WTC11 (cell line): ENCODE results near the gene RIMBP2. TPM values are rescaled to one million over a fixed set of nuclear protein-coding genes. Genes with fewer than 3 reads are reported as not detected.

Source experiments
- ATAC-seq: fragments of 200-7000 bp; cut with Tn5 transposase; 2 replicates; pipeline ENCODE4 v1.10.0; 2021; ENCODE audit warnings: mild to moderate bottlenecking, moderate library complexity
- CTCF ChIA-PET: fragments of 300-600 bp; sonication (Branson Sonifier 250); formaldehyde crosslinking; loops from one replicate; lab custom pipeline; 2021; ENCODE audit warnings: antibody characterized with exemption; lab: Charles Lee
- POLR2A ChIA-PET: fragments of 350-600 bp; sonication (Branson Sonifier 250); formaldehyde crosslinking; loops from one replicate; lab custom pipeline; 2021; ENCODE audit warnings: antibody characterized with exemption; lab: Charles Lee
- DNase-seq: peaks from one replicate; pipeline ENCODE4 v3.0.0; 2021; ENCODE audit warnings: low spot score
- H3K27ac Mint-ChIP-seq: 2 replicates; pipeline ENCODE4 v1.8.0; 2021; ENCODE audit warnings: mixed read lengths
- H3K27me3 Mint-ChIP-seq: 2 replicates; pipeline ENCODE4 v1.8.0; 2021; ENCODE audit warnings: low read depth, mild to moderate bottlenecking, moderate library complexity, mixed read lengths
- H3K36me3 Mint-ChIP-seq: 2 replicates; pipeline ENCODE4 v1.8.0; 2021; ENCODE audit warnings: mixed read lengths
- H3K4me1 Mint-ChIP-seq: 2 replicates; pipeline ENCODE4 v1.8.0; 2022; ENCODE audit warnings: mixed read lengths
- H3K4me3 Mint-ChIP-seq: 2 replicates; pipeline ENCODE4 v1.8.0; 2021; ENCODE audit warnings: mild to moderate bottlenecking, moderate library complexity, mixed read lengths
- H3K9me3 Mint-ChIP-seq: 2 replicates; pipeline ENCODE4 v1.8.0; 2021; ENCODE audit warnings: mixed read lengths
- CREB1 ChIP-seq: sonication (generic); formaldehyde crosslinking; IDR thresholded peaks from 2 replicates; pipeline ENCODE4 v1.8.0; 2023; ENCODE audit warnings: mild to moderate bottlenecking, missing genetic modification reagents
- E2F5 ChIP-seq: sonication (generic); formaldehyde crosslinking; IDR thresholded peaks from 2 replicates; pipeline ENCODE4 v1.8.1; 2022; ENCODE audit warnings: mild to moderate bottlenecking, moderate library complexity, missing genetic modification reagents
- ERG ChIP-seq: fragments of 250-450 bp; sonication (Bioruptor Pico); IDR thresholded peaks from 2 replicates; pipeline ENCODE4 v1.8.0; 2021; ENCODE audit warnings: mild to moderate bottlenecking
- ESRRA ChIP-seq: sonication (generic); formaldehyde crosslinking; IDR thresholded peaks from 2 replicates; pipeline ENCODE4 v1.8.1; 2022; ENCODE audit warnings: mild to moderate bottlenecking, missing genetic modification reagents, borderline replicate concordance
- HMGA2 ChIP-seq: fragments of 250-450 bp; sonication (Bioruptor Pico); IDR thresholded peaks from 2 replicates; pipeline ENCODE4 v1.4.0; 2021; ENCODE audit warnings: mild to moderate bottlenecking, moderate library complexity
- HMGXB4 ChIP-seq: sonication (generic); formaldehyde crosslinking; IDR thresholded peaks from 2 replicates; pipeline ENCODE4 v1.8.1; 2023; ENCODE audit warnings: mild to moderate bottlenecking, moderate library complexity, missing genetic modification reagents
- KAT7 ChIP-seq: sonication (generic); formaldehyde crosslinking; IDR thresholded peaks from 2 replicates; pipeline ENCODE4 v1.8.1; 2023; ENCODE audit warnings: missing genetic modification reagents, mild to moderate bottlenecking, borderline replicate concordance
- NFYB ChIP-seq: sonication (generic); formaldehyde crosslinking; conservative IDR thresholded peaks from 2 replicates; pipeline ENCODE4 v1.8.0; 2022; ENCODE audit warnings: low read depth, missing genetic modification reagents
- SMAD3 ChIP-seq: sonication (generic); formaldehyde crosslinking; IDR thresholded peaks from 2 replicates; pipeline ENCODE4 v1.8.0; 2022; ENCODE audit warnings: missing genetic modification reagents, mild to moderate bottlenecking, borderline replicate concordance
- USF1 ChIP-seq: sonication (generic); formaldehyde crosslinking; IDR thresholded peaks from 2 replicates; pipeline ENCODE4 v1.8.0; 2022; ENCODE audit warnings: mild to moderate bottlenecking, missing genetic modification reagents
- ZNF232 ChIP-seq: sonication (generic); formaldehyde crosslinking; IDR thresholded peaks from 2 replicates; pipeline ENCODE4 v1.8.0; 2022; ENCODE audit warnings: mild to moderate bottlenecking, missing genetic modification reagents
- ZNF263 ChIP-seq: sonication (generic); formaldehyde crosslinking; IDR thresholded peaks from 2 replicates; pipeline ENCODE4 v1.8.1; 2022; ENCODE audit warnings: low read depth, mild to moderate bottlenecking, moderate library complexity, missing genetic modification reagents
- ZSCAN18 ChIP-seq: fragments of 250-450 bp; sonication (Bioruptor Pico); IDR thresholded peaks from 2 replicates; pipeline ENCODE4 v2.1.2; 2022; ENCODE audit warnings: mild to moderate bottlenecking, moderate library complexity
- total RNA-seq: library from RNA; stranded (reverse); gene quantifications from 3 replicates; pipeline ENCODE4 v1.2.3, GENCODE V29; 2021

Gene RIMBP2
- total RNA-seq, 1 experiment from 2014 or later = 2.6 TPM

- no peaks in the 10 kb centered on the region; the same call in none of the 2 replicates for H3K27me3 Mint-ChIP-seq
- POLR2A ChIA-PET = no interaction called here
Measured at GRCh38 chr12:130375296-130376287, 340.5 kb downstream of the RIMBP2 start.

GRCh38 chr12:130374083-130374482, 342.0 kb downstream of the RIMBP2 start:
- CTCF ChIA-PET = no interaction called here
- TF ChIP-seq NFYB (CRISPR knock-in tag) (no peak), ERG (CRISPR knock-in tag) (no peak)
- Mint-ChIP-seq H3K4me3 (no peak overlapping the region), H3K27ac (no peak overlapping the region), H3K27me3 (no peaks in the 10 kb centered on the region; the same call in none of the 2 replicates), H3K9me3 (peaks cover 57% of the 10 kb centered on the region), H3K36me3 (peaks cover 18% of the 10 kb centered on the region), H3K4me1 (0 out of 2 replicates have a peak, but pooled peaks cover 2% of the 10 kb centered on the region)
- ATAC-seq (no peak), DNase-seq (no peak)
- POLR2A ChIA-PET = no interaction called here

More at GRCh38 chr12:130375296-130376287, 340.5 kb downstream of the RIMBP2 start:
- no peak overlapping the region for H3K27ac Mint-ChIP-seq
- CTCF ChIA-PET = interaction anchor here (1.0 kb wide), 1 partner anchor 373 kb away, joined by 3 read pairs; no protein-coding TSS in a partner anchor
- TF ChIP-seq HMGXB4 (CRISPR knock-in tag) (no peak), ZSCAN18 (CRISPR knock-in tag) (no peak), ZNF263 (no peak), HMGA2 (CRISPR knock-in tag) (no peak), ZNF232 (CRISPR knock-in tag) (no peak), CREB1 (CRISPR knock-in tag) (no peak), KAT7 (CRISPR knock-in tag) (no peak), ERG (CRISPR knock-in tag) (no peak), SMAD3 (CRISPR knock-in tag) (no peak), E2F5 (CRISPR knock-in tag) (no peak), USF1 (no peak), ESRRA (CRISPR knock-in tag) (no peak)
- 0 out of 2 replicates have a peak, but pooled peaks cover 2% of the 10 kb centered on the region for H3K4me1 Mint-ChIP-seq
- ATAC-seq (no peak), DNase-seq (no peak)
- H3K4me3 Mint-ChIP-seq = no peak overlapping the region
- peaks cover 18% of the 10 kb centered on the region for H3K36me3 Mint-ChIP-seq
- H3K9me3 Mint-ChIP-seq = peaks cover 53% of the 10 kb centered on the region
